MM.1S (cell line): Measurements from ENCODE around the gene RBBP8.

ENCODE experiments used
- DNase-seq: peaks from one replicate; pipeline ENCODE4 v3.0.0-alpha.2; 2015
- H2AFZ ChIP-seq: fragments of 300-600 bp; sonication (generic); 2 replicates; pipeline ENCODE4 v1.6.0; 2016; ENCODE audit warnings: antibody characterized with exemption, low read length
- H3F3A ChIP-seq: fragments of 300-600 bp; sonication (generic); 2 replicates; pipeline ENCODE4 v1.6.1; 2016; ENCODE audit warnings: mild to moderate bottlenecking, antibody characterized with exemption, low read length, moderate library complexity, mixed read lengths; ENCODE audit not compliant: insufficient read depth
- H3K27ac ChIP-seq: fragments of 300-600 bp; sonication (generic); 2 replicates; pipeline ENCODE4 v1.5.1; 2016; ENCODE audit warnings: mild to moderate bottlenecking, low read length
- H3K27me3 ChIP-seq: fragments of 300-600 bp; sonication (generic); replicated peaks from 2 replicates; pipeline ENCODE4 v1.6.0; 2016; ENCODE audit warnings: low read length; ENCODE audit not compliant: insufficient read depth
- H3K36me3 ChIP-seq: fragments of 300-600 bp; sonication (generic); replicated peaks from 2 replicates; pipeline ENCODE4 v1.6.1; 2016; ENCODE audit warnings: mild to moderate bottlenecking, low read length, mixed read lengths; ENCODE audit not compliant: insufficient read depth
- H3K4me1 ChIP-seq: fragments of 300-600 bp; sonication (generic); 2 replicates; pipeline ENCODE4 v1.6.1; 2016; ENCODE audit warnings: low read length, mixed read lengths
- H3K4me2 ChIP-seq: fragments of 300-600 bp; sonication (generic); 2 replicates; pipeline ENCODE4 v1.6.0; 2016; ENCODE audit warnings: low read depth, low read length
- H3K4me3 ChIP-seq: fragments of 300-600 bp; sonication (generic); 2 replicates; pipeline ENCODE4 v1.5.1; 2016; ENCODE audit warnings: low read length, mixed read lengths
- H3K79me2 ChIP-seq: fragments of 300-600 bp; sonication (generic); 2 replicates; pipeline ENCODE4 v1.6.1; 2016; ENCODE audit warnings: mixed run types, low read length, mixed read lengths
- H3K9ac ChIP-seq: fragments of 300-600 bp; sonication (generic); 2 replicates; pipeline ENCODE4 v1.6.1; 2016; ENCODE audit warnings: low read length, mixed read lengths
- H3K9me2 ChIP-seq: fragments of 300-600 bp; sonication (generic); replicated peaks from 2 replicates; pipeline ENCODE4 v1.6.1; 2016; ENCODE audit warnings: mild to moderate bottlenecking, low read length, mixed read lengths; ENCODE audit not compliant: insufficient read depth
- H3K9me3 ChIP-seq: fragments of 300-600 bp; sonication (generic); replicated peaks from 2 replicates; pipeline ENCODE4 v1.6.1; 2016; ENCODE audit warnings: mild to moderate bottlenecking, low read length, mixed read lengths; ENCODE audit not compliant: insufficient read depth
- H4K20me1 ChIP-seq: fragments of 300-600 bp; sonication (generic); 2 replicates; pipeline ENCODE4 v1.6.1; 2016; ENCODE audit warnings: mild to moderate bottlenecking, low read length, moderate library complexity, mixed read lengths; ENCODE audit not compliant: insufficient read depth
- EZH2 ChIP-seq: fragments of 300-600 bp; sonication (generic); optimal IDR thresholded peaks from 2 replicates; pipeline ENCODE3; 2017; ENCODE audit warnings: low read depth, mild to moderate bottlenecking, antibody characterized with exemption, low read length, mixed read lengths
- EZH2phosphoT487 ChIP-seq: fragments of 300-600 bp; sonication (generic); IDR thresholded peaks from 2 replicates; pipeline ENCODE4 v1.6.1; 2018; ENCODE audit warnings: antibody characterized with exemption, low read length
- TF ChIP-seq, protein P1 (sequence below): fragments of 300-600 bp; sonication (generic); IDR thresholded peaks from 2 replicates; pipeline ENCODE4 v1.5.1; 2016; ENCODE audit warnings: antibody characterized with exemption, low read length, mixed read lengths

RBBP8 gene

DNA sequence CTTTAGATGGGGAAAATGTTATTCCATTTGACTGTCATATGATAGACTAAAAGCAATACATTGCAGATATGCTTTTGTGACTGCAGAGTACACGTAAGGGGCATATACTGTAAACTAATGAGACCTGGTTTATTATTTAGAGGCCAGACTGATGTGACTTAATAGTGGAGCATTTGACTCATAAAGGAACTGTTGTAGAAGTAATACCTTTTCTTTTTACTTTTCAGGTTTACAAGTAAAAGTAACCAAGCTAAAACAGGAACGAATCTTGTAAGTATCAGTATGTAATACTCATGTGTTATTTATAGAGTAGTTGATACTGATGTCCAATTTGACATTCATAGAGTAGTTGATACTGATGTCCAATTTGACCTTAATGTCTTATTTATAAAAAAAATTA, 13.1 kb downstream of the RBBP8 start:
- no peaks in the 10 kb centered on the region for H4K20me1 ChIP-seq
- no peak for DNase-seq
- TF ChIP-seq, protein P1, sequence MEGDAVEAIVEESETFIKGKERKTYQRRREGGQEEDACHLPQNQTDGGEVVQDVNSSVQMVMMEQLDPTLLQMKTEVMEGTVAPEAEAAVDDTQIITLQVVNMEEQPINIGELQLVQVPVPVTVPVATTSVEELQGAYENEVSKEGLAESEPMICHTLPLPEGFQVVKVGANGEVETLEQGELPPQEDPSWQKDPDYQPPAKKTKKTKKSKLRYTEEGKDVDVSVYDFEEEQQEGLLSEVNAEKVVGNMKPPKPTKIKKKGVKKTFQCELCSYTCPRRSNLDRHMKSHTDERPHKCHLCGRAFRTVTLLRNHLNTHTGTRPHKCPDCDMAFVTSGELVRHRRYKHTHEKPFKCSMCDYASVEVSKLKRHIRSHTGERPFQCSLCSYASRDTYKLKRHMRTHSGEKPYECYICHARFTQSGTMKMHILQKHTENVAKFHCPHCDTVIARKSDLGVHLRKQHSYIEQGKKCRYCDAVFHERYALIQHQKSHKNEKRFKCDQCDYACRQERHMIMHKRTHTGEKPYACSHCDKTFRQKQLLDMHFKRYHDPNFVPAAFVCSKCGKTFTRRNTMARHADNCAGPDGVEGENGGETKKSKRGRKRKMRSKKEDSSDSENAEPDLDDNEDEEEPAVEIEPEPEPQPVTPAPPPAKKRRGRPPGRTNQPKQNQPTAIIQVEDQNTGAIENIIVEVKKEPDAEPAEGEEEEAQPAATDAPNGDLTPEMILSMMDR, result no peak
- no peak for TF ChIP-seq EZH2phosphoT487
- TF ChIP-seq EZH2, result no peak
- no peaks in the 10 kb centered on the region for H3F3A ChIP-seq
- no peaks in the 10 kb centered on the region for H3K4me1 ChIP-seq
- no peak overlapping the region for H3K4me2 ChIP-seq
- no peak overlapping the region for H2AFZ ChIP-seq
- no peak overlapping the region for H3K9ac ChIP-seq
- no peak overlapping the region for H3K4me3 ChIP-seq
- no peak overlapping the region for H3K27ac ChIP-seq
- peaks cover 35% of the 10 kb centered on the region for H3K79me2 ChIP-seq
- H3K36me3 ChIP-seq, result peaks cover 9% of the 10 kb centered on the region
- H3K27me3 ChIP-seq, result no peaks in the 10 kb centered on the region
- no peaks in the 10 kb centered on the region for H3K9me3 ChIP-seq
- H3K9me2 ChIP-seq, result no peaks in the 10 kb centered on the region

DNA sequence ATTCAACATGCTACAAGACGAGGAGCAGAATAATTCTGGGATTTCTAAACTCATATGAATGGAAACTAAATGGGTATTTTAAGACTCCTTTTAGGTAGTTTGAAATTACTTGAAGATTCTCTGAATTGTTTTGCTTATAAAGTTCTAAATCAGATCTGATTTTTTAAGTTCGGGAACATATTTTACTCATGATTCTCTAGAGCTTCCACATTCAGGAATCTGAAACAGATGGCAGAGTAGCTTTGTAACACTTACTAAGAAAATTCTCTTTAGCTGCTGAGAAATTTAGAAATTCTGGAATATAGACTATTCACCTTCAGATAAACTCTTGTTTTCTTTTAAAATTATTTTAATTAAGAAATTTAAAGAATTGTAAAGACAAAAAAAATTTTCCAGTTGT, 13.7 kb downstream of the RBBP8 start:
- Histone ChIP-seq H3K4me3 (no peak overlapping the region), H3K9me2 (no peaks in the 10 kb centered on the region), H3K27me3 (no peaks in the 10 kb centered on the region), H3F3A (no peaks in the 10 kb centered on the region), H3K27ac (no peak overlapping the region), H3K9ac (no peak overlapping the region), H3K4me1 (no peaks in the 10 kb centered on the region), H3K4me2 (no peak overlapping the region), H3K36me3 (peaks cover 9% of the 10 kb centered on the region), H4K20me1 (no peaks in the 10 kb centered on the region), H2AFZ (no peak overlapping the region), H3K79me2 (peaks cover 30% of the 10 kb centered on the region), H3K9me3 (no peaks in the 10 kb centered on the region)
- no peak for TF ChIP-seq EZH2phosphoT487
- TF ChIP-seq EZH2, result no peak
- TF ChIP-seq, protein P1, result no peak
- DNase-seq, result no peak

- Histone ChIP-seq H2AFZ (no peak overlapping the region), H3K4me3 (no peak overlapping the region), H3K4me2 (no peak overlapping the region), H3K79me2 (peaks cover 22% of the 10 kb centered on the region), H3K9me3 (no peaks in the 10 kb centered on the region), H3K9ac (no peak overlapping the region), H3K9me2 (no peaks in the 10 kb centered on the region), H3K27me3 (no peaks in the 10 kb centered on the region), H4K20me1 (peaks cover 3% of the 10 kb centered on the region; the same call in 1 of the 2 replicates), H3K36me3 (peaks cover 5% of the 10 kb centered on the region), H3K27ac (no peak overlapping the region), H3K4me1 (no peaks in the 10 kb centered on the region; the same call in 1 of the 2 replicates), H3F3A (no peaks in the 10 kb centered on the region)
- TF ChIP-seq, protein P1, result no peak
- no peak for TF ChIP-seq EZH2phosphoT487
- TF ChIP-seq EZH2, result no peak
- DNase-seq, result no peak
Measured at GRCh38 chr18:22951823-22952222, 18.7 kb downstream of the RBBP8 start.
